GF-D8 (cell line): Measurements from ENCODE around the gene AMY2A.
"Not testable (repeated sequence)": the region's sequence is repeated elsewhere in the genome, so short reads cannot be mapped to it uniquely, and the experiment has no call there.

Experiments used
- DNase-seq: peaks from one replicate; lab custom pipeline; 2025; lab: John Stamatoyannopoulos, UW

The AMY2A gene

GRCh38 chr1:103616994-103617477 is at the start of gene AMY2A:
Gene AMY2A (plus strand): TSS chr1:103617427. CDS start chr1:103617441, 14 bp downstream.
- DNase-seq, result not testable (repeated sequence)

GRCh38 chr1:103569493-103569892 is 47.7 kb upstream of the AMY2A start:
- DNase-seq, result no peak

GRCh38 chr1:103571289-103571688 is 45.9 kb upstream of the AMY2A start, which contains the start of gene AMY2B:
Gene AMY2B (plus strand): TSS chr1:103571589. CDS start chr1:103571603, 14 bp downstream.
- DNase-seq, result not testable (repeated sequence)

DNA sequence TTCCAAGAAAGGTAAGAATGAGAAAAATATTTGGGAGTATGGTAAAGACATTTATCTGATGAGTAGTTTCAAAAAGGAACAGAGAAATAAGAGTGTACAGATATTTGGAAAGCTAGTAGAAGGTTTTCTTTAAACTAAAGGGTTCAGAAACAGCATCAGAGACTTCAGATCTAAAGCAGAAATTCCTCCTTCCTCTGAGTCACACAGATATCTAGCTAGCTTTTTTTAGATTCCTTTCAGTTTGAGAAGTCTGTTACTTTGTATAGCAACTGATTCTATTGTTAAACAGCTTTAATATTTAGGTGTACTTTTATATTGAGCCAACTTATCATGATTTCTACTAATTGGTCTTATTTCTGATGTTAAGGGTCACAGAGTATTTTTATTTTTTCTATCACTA is 41.2 kb upstream of the AMY2A start:
- DNase-seq, result no peak

- not testable (repeated sequence) for DNase-seq
Measured at GRCh38 chr1:103576784-103577183, 40.4 kb upstream of the AMY2A start.

GRCh38 chr1:103582464-103582863 is 34.8 kb upstream of the AMY2A start:
- DNase-seq, result no peak

DNA sequence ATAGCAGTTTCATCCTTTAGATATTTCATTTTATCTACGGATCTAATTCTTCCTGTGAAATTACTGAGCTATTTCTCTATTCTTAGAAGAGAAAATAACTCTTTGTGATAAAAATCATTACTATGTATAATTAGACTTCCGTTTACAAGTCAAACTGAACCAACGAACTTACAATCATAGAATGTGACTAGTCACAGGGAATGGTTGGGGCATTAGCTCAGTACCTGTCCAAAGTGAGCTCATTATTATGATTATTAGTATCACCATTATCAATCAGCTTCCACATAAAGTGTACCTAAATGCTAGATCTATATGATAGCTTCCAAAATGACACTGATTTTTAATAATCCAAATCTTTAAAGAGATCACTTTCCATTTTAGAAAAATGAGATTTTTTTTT is 33.3 kb upstream of the AMY2A start:
- no peak for DNase-seq

- DNase-seq, result no peak
Measured at GRCh38 chr1:103584537-103584936, 32.7 kb upstream of the AMY2A start.

DNA sequence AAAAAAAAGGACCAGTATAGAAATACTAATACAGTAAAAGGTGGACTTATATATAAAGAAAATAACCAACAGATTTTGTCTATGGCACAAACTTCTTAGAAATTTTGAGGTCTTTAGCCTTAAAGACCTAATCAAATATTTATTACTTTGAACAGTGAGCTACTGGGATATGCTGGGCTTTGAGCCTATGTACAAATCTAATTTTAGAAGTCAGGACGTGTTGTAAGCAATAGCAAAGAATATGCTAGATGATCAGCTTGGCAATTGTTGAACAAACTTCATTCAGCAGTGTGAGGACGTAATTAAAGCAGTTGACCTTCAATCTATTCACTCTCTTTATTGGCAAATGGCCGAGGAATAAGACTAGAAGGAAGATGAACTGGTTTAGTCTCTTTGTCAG is 14.5 kb upstream of the AMY2A start:
- not testable (repeated sequence) for DNase-seq

DNA sequence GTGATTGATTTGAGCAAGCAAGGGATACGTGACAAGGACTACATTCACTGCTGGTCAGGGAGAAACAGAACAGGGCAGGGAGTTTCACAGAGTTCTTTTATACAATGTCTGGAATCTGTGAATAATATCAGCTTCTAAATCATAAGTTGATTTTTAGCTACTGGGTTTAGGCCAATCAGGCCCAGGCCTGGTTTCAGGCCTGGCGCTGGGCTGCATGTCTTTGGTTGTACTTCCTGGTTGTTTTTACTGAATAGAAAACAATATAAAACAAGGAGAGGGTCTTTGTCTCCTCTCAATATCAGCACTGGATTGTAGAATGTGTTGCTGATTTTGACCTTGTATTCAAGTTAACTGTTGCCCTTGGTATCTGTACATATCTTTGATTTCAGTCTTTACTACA is 865 bp upstream of the AMY2A start:
- no peak for DNase-seq

GRCh38 chr1:103627436-103627835 is 10.2 kb downstream of the AMY2A start:
- not testable (repeated sequence) for DNase-seq

DNA sequence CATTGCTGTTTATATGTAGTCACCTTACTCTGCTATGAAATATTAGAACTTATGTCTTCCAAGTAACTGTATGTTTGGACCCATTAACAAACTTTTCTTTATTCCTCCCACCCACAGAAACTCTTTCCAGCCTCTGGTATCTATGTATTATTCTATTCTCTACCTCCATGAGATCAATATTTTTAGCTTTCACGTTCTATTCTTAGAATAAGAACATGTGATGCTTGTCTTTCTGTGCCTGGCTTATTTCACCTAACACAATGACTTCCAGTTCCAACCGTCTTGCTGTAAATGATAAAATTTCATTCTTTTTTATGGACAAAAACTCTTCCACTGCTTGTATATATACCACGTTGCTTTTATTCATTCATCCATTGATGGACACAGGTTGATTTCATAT is 24.0 kb downstream of the AMY2A start:
- not testable (repeated sequence) for DNase-seq

GRCh38 chr1:103643908-103644307 is 26.7 kb downstream of the AMY2A start:
- DNase-seq, result not testable (repeated sequence)

GRCh38 chr1:103650305-103650704 is 33.1 kb downstream of the AMY2A start:
- not testable (repeated sequence) for DNase-seq

GRCh38 chr1:103650889-103651288 is 33.7 kb downstream of the AMY2A start:
- DNase-seq, result not testable (repeated sequence)

DNA sequence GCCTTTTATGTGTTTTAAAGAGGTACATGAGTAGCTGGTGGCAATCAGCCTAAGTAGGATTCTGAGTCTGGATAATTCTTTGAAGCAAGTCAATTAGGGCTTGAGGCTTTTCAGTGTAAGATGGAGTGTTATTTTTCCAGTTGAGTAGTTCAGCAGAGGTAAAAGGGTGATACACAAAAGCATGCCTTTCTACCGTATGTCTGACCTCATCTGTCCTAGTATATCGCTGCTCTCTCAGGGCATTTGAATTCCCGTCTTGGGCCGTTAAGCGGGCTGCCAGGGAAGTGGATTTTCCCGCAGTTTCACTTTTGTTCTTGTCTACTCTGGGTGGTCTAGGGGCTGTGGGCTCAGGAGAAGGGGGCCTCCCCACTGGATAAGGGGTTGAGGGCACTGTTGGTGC is 36.9 kb downstream of the AMY2A start:
- not testable (repeated sequence) for DNase-seq

GRCh38 chr1:103655460-103655859 is 38.2 kb downstream of the AMY2A start, which contains the start of gene AMY1A:
Gene AMY1A (plus strand): TSS chr1:103655760. CDS start chr1:103656331, 571 bp downstream.
- DNase-seq, result not testable (repeated sequence)
